ENCODE measurements around the gene PIGK. TPM values are rescaled to one million over a fixed set of nuclear protein-coding genes. Genes with fewer than 3 reads are reported as not detected.
"Not testable (repeated sequence)": the region's sequence is repeated elsewhere in the genome, so short reads cannot be mapped to it uniquely, and the experiment has no call there.

PIGK gene
- total and polyA plus RNA-seq, 10 of the 15 experiments (the other 5 are each of a cell fraction or from before 2014, with no cell fraction given) = 9.1 to 27.4 (median 16.9) TPM

DNA sequence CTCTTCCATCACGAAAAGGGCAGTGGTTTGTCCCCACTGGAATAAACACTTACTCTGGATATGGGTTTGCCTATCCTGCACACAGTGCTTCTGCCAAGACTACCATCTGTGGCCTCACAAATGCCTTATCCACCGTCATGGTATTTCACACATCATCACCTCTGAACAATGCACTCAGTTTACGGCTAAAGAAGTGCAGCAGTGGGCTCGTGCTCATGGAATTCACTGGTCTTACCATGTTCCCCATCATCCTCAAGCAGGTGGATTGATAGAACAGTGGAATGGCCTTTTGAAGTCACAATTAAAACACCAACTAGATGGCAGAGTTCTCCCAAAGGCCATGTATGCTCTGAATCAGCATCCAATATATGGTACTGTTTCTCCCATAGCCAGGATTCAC lies 32.3 kb downstream of the PIGK start:
- FAIRE-seq; BruUV-seq (replicated peaks); H3K4me1 ChIP-seq (ENCODE audit: control insufficient read depth, insufficient read depth, low read length); POLR2A ChIA-PET; intact Hi-C loops (cut with micrococcal nuclease; ENCODE audit: unreplicated experiment); ATAC-seq; H3K9ac ChIP-seq (ENCODE audit: control insufficient read depth, insufficient read depth, low read length); CTCF ChIA-PET; H4K20me1 ChIP-seq (ENCODE audit: control insufficient read depth, insufficient read depth); H3K9me3 ChIP-seq (replicated peaks; ENCODE audit: control insufficient read depth, insufficient read depth, low read length); H3K4me3 ChIP-seq; in situ Hi-C loops (cut with MboI); H3K36me3 ChIP-seq (ENCODE audit: control insufficient read depth in 2 of 2, insufficient read depth in 2 of 2, low read length in 1 of 2); RAD21 ChIA-PET (ENCODE audit: unreplicated experiment); H3K27ac ChIP-seq (ENCODE audit: control insufficient read depth, insufficient read depth); H2AFZ ChIP-seq (ENCODE audit: control insufficient read depth, low read depth, low read length); H3K27me3 ChIP-seq (replicated peaks in 1 of 2; ENCODE audit: control insufficient read depth in 2 of 2, insufficient read depth in 2 of 2, low read length in 1 of 2); H3K79me2 ChIP-seq (ENCODE audit: control insufficient read depth, insufficient read depth, low read length); H3K4me2 ChIP-seq (ENCODE audit: control insufficient read depth, insufficient read depth); DNase-seq (ENCODE audit: low read depth, low spot score); SMC1A ChIA-PET (ENCODE audit: uncharacterized antibody, unreplicated experiment): not testable (repeated sequence)
- WGBS (ENCODE audit: insufficient coverage, insufficient replicate concordance, low lambda C conversion rate, missing lambda C conversion rate) = 76% methylated on average over 4 of the region's 4 CpGs

DNA sequence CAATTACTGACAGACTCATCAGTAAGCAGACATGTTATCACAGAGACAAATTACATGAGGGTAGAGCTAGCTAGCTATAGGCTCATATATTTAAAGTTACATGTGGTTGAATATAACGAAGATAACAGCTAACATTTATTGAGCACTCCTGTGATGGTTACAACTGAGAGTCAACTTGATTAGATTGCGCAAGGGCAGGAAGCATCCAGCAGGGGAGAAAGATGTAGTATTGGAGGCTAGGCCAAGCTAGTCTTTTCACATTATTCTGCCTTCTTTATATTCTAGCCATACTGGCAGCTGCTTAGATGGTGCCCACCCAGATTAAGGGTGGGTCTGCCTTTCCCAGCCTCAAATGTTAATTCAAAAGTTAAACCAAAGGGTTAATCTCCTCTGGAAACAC lies 37.1 kb downstream of the PIGK start:
- ChIA-PET POLR2A (no interaction called here), CTCF (no interaction called here), RAD21 (ENCODE audit: unreplicated experiment) (no interaction called here), SMC1A (ENCODE audit: uncharacterized antibody, unreplicated experiment) (no interaction called here)
- no peak for TF ChIP-seq ZNF622 (IDR thresholded peaks at IDR 0.05)
- no peak for TF ChIP-seq LARP7 (IDR thresholded peaks at IDR 0.05)
- no peak for TF ChIP-seq PAX8 (IDR thresholded peaks at IDR 0.05)
- TF ChIP-seq, protein P1, sequence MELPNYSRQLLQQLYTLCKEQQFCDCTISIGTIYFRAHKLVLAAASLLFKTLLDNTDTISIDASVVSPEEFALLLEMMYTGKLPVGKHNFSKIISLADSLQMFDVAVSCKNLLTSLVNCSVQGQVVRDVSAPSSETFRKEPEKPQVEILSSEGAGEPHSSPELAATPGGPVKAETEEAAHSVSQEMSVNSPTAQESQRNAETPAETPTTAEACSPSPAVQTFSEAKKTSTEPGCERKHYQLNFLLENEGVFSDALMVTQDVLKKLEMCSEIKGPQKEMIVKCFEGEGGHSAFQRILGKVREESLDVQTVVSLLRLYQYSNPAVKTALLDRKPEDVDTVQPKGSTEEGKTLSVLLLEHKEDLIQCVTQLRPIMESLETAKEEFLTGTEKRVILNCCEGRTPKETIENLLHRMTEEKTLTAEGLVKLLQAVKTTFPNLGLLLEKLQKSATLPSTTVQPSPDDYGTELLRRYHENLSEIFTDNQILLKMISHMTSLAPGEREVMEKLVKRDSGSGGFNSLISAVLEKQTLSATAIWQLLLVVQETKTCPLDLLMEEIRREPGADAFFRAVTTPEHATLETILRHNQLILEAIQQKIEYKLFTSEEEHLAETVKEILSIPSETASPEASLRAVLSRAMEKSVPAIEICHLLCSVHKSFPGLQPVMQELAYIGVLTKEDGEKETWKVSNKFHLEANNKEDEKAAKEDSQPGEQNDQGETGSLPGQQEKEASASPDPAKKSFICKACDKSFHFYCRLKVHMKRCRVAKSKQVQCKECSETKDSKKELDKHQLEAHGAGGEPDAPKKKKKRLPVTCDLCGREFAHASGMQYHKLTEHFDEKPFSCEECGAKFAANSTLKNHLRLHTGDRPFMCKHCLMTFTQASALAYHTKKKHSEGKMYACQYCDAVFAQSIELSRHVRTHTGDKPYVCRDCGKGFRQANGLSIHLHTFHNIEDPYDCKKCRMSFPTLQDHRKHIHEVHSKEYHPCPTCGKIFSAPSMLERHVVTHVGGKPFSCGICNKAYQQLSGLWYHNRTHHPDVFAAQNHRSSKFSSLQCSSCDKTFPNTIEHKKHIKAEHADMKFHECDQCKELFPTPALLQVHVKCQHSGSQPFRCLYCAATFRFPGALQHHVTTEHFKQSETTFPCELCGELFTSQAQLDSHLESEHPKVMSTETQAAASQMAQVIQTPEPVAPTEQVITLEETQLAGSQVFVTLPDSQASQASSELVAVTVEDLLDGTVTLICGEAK (IDR thresholded peaks at IDR 0.05; ENCODE audit: borderline replicate concordance) = no peak
- no peak for TF ChIP-seq BCL11A (IDR thresholded peaks at IDR 0.05; ENCODE audit: low read depth, low read length)
- no peak for TF ChIP-seq KDM1A (IDR thresholded peaks at IDR 0.05; ENCODE audit: borderline replicate concordance)
- no peak for TF ChIP-seq YY1 (IDR thresholded peaks at IDR 0.05; ENCODE audit: low read depth, low read length)
- TF ChIP-seq ZNF24 (IDR thresholded peaks at IDR 0.05) = no peak
- no peak for TF ChIP-seq EZH2 (IDR thresholded peaks at IDR 0.05; ENCODE audit: borderline replicate concordance, control insufficient read depth, low read depth, low read length)
- TF ChIP-seq SIN3A (IDR thresholded peaks at IDR 0.05; ENCODE audit: low read depth, low read length) = no peak
- TF ChIP-seq NFYA (IDR thresholded peaks at IDR 0.05; ENCODE audit: borderline replicate concordance, low read depth, low read length) = no peak
- no peak for TF ChIP-seq SIX5 (IDR thresholded peaks at IDR 0.05; ENCODE audit: low read depth, low read length, severe bottlenecking)
- TF ChIP-seq STAT1 (conservative IDR thresholded peaks at IDR 0.05) = no peak
- no peak for TF ChIP-seq ZNF207 (IDR thresholded peaks at IDR 0.05; ENCODE audit: borderline replicate concordance)
- TF ChIP-seq JUNB (IDR thresholded peaks at IDR 0.05) = no peak
- no peaks in the 10 kb centered on the region for H3K27me3 ChIP-seq (replicated peaks in 1 of 2; ENCODE audit: control insufficient read depth in 2 of 2, insufficient read depth in 2 of 2, low read length in 1 of 2)
- in situ Hi-C loops (cut with MboI) (no loop called here), intact Hi-C loops (cut with micrococcal nuclease; ENCODE audit: unreplicated experiment) (no loop called here)
- no peaks in the 10 kb centered on the region; the same call in 2 of the 3 replicates for H3K9me3 ChIP-seq (replicated peaks; ENCODE audit: control insufficient read depth, insufficient read depth, low read length)
- H3K4me2 ChIP-seq (ENCODE audit: control insufficient read depth, insufficient read depth) = no peak overlapping the region
- no peak for FAIRE-seq
- no peak for DNase-seq (ENCODE audit: low read depth, low spot score)
- H3K4me3 ChIP-seq = no peak overlapping the region
- BruUV-seq (replicated peaks) = no TSS peak
- WGBS (ENCODE audit: insufficient coverage, insufficient replicate concordance, low lambda C conversion rate, missing lambda C conversion rate) = 97% methylated on average over 2 of the region's 2 CpGs
- H3K9ac ChIP-seq (ENCODE audit: control insufficient read depth, insufficient read depth, low read length) = no peak overlapping the region
- no peaks in the 10 kb centered on the region for H4K20me1 ChIP-seq (ENCODE audit: control insufficient read depth, insufficient read depth)
- H3K79me2 ChIP-seq (ENCODE audit: control insufficient read depth, insufficient read depth, low read length) = no peaks in the 10 kb centered on the region
- no peak for ATAC-seq
- H3K4me1 ChIP-seq (ENCODE audit: control insufficient read depth, insufficient read depth, low read length) = no peaks in the 10 kb centered on the region
- no peak overlapping the region for H2AFZ ChIP-seq (ENCODE audit: control insufficient read depth, low read depth, low read length)
- H3K27ac ChIP-seq (ENCODE audit: control insufficient read depth, insufficient read depth) = no peak overlapping the region
- H3K36me3 ChIP-seq (ENCODE audit: control insufficient read depth in 2 of 2, insufficient read depth in 2 of 2, low read length in 1 of 2) = no peaks in the 10 kb centered on the region

Data from GM12878 (cell line).